H1 (cell line): ENCODE data around the gene MMP15. TPM values are rescaled to one million over a fixed set of nuclear protein-coding genes. Genes with fewer than 3 reads are reported as not detected.

Source experiments
- MAX ChIP-seq: IDR thresholded peaks from 2 replicates; pipeline ENCODE4 v1.6.1; 2012; ENCODE audit warnings: inconsistent platforms
- YY1 ChIP-seq: IDR thresholded peaks from 2 replicates; pipeline ENCODE4 v1.6.1; 2011; ENCODE audit warnings: low read depth, mild to moderate bottlenecking, low read length
- polyA plus RNA-seq, 7 experiments: library from polyadenylated mRNA; depleted of rRNA in 3 of 7; stranded (reverse) in 5 of 7; unstranded in 2 of 7; fragments of >200 nt in 5 of 7; fragments of 200-250 nt in 2 of 7; gene quantifications; 1 replicate in 5 of 7; 2 replicates in 1 of 7; 4 replicates in 1 of 7; pipeline versions ENCODE4 v1.2.1 to v1.2.3, GENCODE V29; 2011 to 2013; ENCODE audit warnings: missing spikeins in 2 of 7, mixed read lengths in 2 of 7
- total RNA-seq: library from RNA; stranded (reverse); fragmentation: NEBNext Ultra II Directional; extraction: Animal tissue kit (Norgen Biotek cat#: 25700); gene quantifications from 2 replicates; pipeline ENCODE4 v1.2.1, GENCODE V29; 2021

The MMP15 gene
- total and polyA plus RNA-seq, 2 of the 8 experiments (the other 6 are each of a cell fraction or from before 2014, with no cell fraction given), result 38.5 to 42.2 TPM

- TF ChIP-seq MAX, result peak; percentile 79
- TF ChIP-seq YY1, result 0 out of 2 replicates have a peak, but pooled peaks have one; percentile 23
These were observed 836 bp upstream of the MMP15 start (continued) for GRCh38 chr16:58024486-58025350.
